ENCODE results near the gene CHD9. TPM values are rescaled to one million over a fixed set of nuclear protein-coding genes. Genes with fewer than 3 reads are reported as not detected.
"Not testable (repeated sequence)": the region's sequence is repeated elsewhere in the genome, so short reads cannot be mapped to it uniquely, and the experiment has no call there.

CHD9 gene
- total RNA-seq, 1 donor from 2014 or later: 64.6 TPM

GRCh38 chr16:53043986-53044601 lies 10.7 kb upstream of the CHD9 start:
- no peak for DNase-seq (ENCODE audit: low spot score)
- intact Hi-C loops (cut with DNase I): no loop called here

- intact Hi-C loops (cut with DNase I): no loop called here
These were observed 9.2 kb upstream of the CHD9 start for GRCh38 chr16:53045341-53046220.

GRCh38 chr16:53047515-53047914 lies 7.3 kb upstream of the CHD9 start:
- DNase-seq (ENCODE audit: low spot score): not testable (repeated sequence)

More at GRCh38 chr16:53045341-53046220, 9.2 kb upstream of the CHD9 start:
- DNase-seq (ENCODE audit: low spot score): no peak

GRCh38 chr16:53048139-53048915 lies 6.5 kb upstream of the CHD9 start:
- intact Hi-C loops (cut with DNase I): no loop called here
- no peak for DNase-seq (ENCODE audit: low spot score)

More at GRCh38 chr16:53047515-53047914, 7.3 kb upstream of the CHD9 start:
- intact Hi-C loops (cut with DNase I): not testable (repeated sequence)

GRCh38 chr16:53051255-53051654 lies 3.5 kb upstream of the CHD9 start:
- intact Hi-C loops (cut with DNase I): not testable (repeated sequence)

GRCh38 chr16:53052519-53053501 lies 2.0 kb upstream of the CHD9 start, which contains the start of gene CHD9NB:
Gene CHD9NB (minus strand): TSS chr16:53052897. CDS start chr16:53044158, 8,739 bp downstream.
- DNase-seq (ENCODE audit: low spot score): no peak
- intact Hi-C loops (cut with DNase I): no loop called here

More at GRCh38 chr16:53051255-53051654, 3.5 kb upstream of the CHD9 start:
- DNase-seq (ENCODE audit: low spot score): not testable (repeated sequence)

GRCh38 chr16:53053967-53054669 lies 673 bp upstream of the CHD9 start:
- intact Hi-C loops (cut with DNase I): loop anchor here (2.0 kb wide), 4 partner anchors 37 to 155 kb away; no protein-coding TSS in a partner anchor
- DNase-seq (ENCODE audit: low spot score): no peak

GRCh38 chr16:53055541-53056391 lies 975 bp downstream of the CHD9 start:
- DNase-seq (ENCODE audit: low spot score): no peak
- intact Hi-C loops (cut with DNase I): loop anchor here (1.0 to 5.0 kb wide), 6 partner anchors 35 to 227 kb away; no protein-coding TSS in a partner anchor

GRCh38 chr16:53056392-53056881 lies 1.6 kb downstream of the CHD9 start:
- no peak for DNase-seq (ENCODE audit: low spot score)
- intact Hi-C loops (cut with DNase I): loop anchor here (5.0 kb wide), 1 partner anchor 226 kb away; no protein-coding TSS in a partner anchor

- no peak for DNase-seq (ENCODE audit: low spot score)
- intact Hi-C loops (cut with DNase I): loop anchor here (5.0 kb wide), 1 partner anchor 225 kb away; no protein-coding TSS in a partner anchor
These were observed 2.9 kb downstream of the CHD9 start for GRCh38 chr16:53057658-53058057.

- DNase-seq (ENCODE audit: low spot score): no peak
- intact Hi-C loops (cut with DNase I): loop anchor here (5.0 kb wide), 1 partner anchor 224 kb away; no protein-coding TSS in a partner anchor
These were observed 3.6 kb downstream of the CHD9 start for GRCh38 chr16:53058441-53058840.

- no peak for DNase-seq (ENCODE audit: low spot score)
- intact Hi-C loops (cut with DNase I): loop anchor here (5.0 kb wide), 1 partner anchor 223 kb away; no protein-coding TSS in a partner anchor
These were observed 4.1 kb downstream of the CHD9 start for GRCh38 chr16:53058882-53059281.

- no peak for DNase-seq (ENCODE audit: low spot score)
- intact Hi-C loops (cut with DNase I): loop anchor here (5.0 kb wide), 1 partner anchor 223 kb away; no protein-coding TSS in a partner anchor
These were observed 4.9 kb downstream of the CHD9 start for GRCh38 chr16:53059672-53060071.

- intact Hi-C loops (cut with DNase I): no loop called here
- DNase-seq (ENCODE audit: low spot score): no peak
These were observed 6.5 kb downstream of the CHD9 start for GRCh38 chr16:53061256-53061655.

- no peak for DNase-seq (ENCODE audit: low spot score)
- intact Hi-C loops (cut with DNase I): no loop called here
These were observed 6.9 kb downstream of the CHD9 start for GRCh38 chr16:53061701-53062159.

- intact Hi-C loops (cut with DNase I): no loop called here
- no peak for DNase-seq (ENCODE audit: low spot score)
These were observed 9.3 kb downstream of the CHD9 start for GRCh38 chr16:53064081-53064578.
